GM12892 (cell line): ENCODE results near the gene PCED1B.

ENCODE experiments used
- POLR2A ChIP-seq: IDR thresholded peaks from 2 replicates; pipeline ENCODE4 v1.6.1; 2011; ENCODE audit warnings: low read depth, low read length, control low read depth
- POLR2AphosphoS5 ChIP-seq: IDR thresholded peaks from 2 replicates; pipeline ENCODE4 v1.6.1; 2011; ENCODE audit warnings: low read depth, low read length, control low read depth

GRCh38 chr12:47141459-47141858, 62.0 kb downstream of the PCED1B start:
- TF ChIP-seq POLR2AphosphoS5 = no peak
- no peak for TF ChIP-seq POLR2A
